GM18507 (cell line): Measurements from ENCODE around the gene HAL.
"Not testable (repeated sequence)": the region's sequence is repeated elsewhere in the genome, so short reads cannot be mapped to it uniquely, and the experiment has no call there.

Source experiments
- DNase-seq: peaks from one replicate; pipeline ENCODE4 v3.0.0; 2011; ENCODE audit warnings: low read depth; ENCODE audit not compliant: insufficient read length; ENCODE audit errors: extremely low spot score
- FAIRE-seq: peaks from 2 replicates; lab custom pipeline; 2011; peaks lifted over from hg19 to GRCh38; lab: Jason Lieb, UNC

HAL gene

DNA sequence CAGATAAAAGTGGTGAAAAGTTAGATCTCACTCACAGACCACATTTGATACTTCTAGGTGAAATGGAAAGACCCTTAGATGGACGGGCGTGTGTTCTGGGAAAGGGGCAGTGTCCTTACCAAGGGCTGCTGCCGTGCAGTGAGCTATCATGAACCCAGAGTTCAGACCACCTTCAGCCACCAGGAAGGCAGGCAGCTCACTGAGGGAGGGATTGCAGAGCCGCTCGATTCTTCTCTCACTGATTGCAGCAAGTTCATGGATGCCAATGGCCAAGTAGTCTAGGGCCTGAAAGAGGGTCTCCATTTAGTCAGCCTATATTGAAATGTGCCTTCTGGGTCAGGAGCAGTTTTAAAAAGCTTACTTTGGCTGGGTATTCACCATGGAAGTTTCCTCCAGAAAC is 15.7 kb downstream of the HAL start:
- no peak for FAIRE-seq
- DNase-seq = no peak

DNA sequence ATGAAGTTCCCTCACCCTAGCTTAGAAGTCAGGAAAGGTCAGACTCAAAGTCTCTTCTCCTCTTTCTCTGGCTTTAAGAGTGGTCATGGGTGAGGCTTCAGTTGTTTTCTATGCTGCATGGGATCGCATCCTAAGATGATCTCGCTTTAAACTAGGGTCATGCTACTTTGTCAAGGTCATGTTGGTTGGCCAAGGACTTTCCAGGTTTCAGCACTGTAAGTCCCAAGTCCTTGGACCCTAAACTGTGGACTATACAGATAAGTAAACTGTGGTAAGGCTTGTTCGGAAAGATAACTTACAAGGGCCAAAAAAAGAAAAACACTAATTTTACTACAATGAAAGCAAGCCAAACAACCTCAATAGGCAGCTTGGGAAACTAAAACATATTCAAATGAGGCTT is 17.4 kb downstream of the HAL start:
- FAIRE-seq (no peak), DNase-seq (no peak)

DNA sequence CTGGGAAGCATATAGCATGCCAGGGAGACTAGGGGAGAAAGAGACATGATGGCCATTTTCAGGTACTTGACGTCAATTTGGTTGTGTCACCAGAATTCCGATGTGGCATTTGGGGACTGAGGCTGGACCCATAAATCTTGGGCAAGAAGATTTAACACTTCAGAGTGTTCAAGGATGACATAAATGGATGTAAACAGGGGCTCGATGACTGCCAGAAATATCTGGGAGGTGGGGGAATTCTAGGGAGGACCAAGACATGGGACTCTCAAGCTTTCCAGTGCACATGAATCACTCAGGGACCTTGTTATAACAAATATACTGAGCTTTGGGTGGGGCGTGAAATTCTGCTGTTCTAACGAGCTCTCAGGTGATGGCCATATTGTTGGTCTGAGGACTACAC is 17.8 kb downstream of the HAL start:
- DNase-seq (no peak), FAIRE-seq (no peak)

DNA sequence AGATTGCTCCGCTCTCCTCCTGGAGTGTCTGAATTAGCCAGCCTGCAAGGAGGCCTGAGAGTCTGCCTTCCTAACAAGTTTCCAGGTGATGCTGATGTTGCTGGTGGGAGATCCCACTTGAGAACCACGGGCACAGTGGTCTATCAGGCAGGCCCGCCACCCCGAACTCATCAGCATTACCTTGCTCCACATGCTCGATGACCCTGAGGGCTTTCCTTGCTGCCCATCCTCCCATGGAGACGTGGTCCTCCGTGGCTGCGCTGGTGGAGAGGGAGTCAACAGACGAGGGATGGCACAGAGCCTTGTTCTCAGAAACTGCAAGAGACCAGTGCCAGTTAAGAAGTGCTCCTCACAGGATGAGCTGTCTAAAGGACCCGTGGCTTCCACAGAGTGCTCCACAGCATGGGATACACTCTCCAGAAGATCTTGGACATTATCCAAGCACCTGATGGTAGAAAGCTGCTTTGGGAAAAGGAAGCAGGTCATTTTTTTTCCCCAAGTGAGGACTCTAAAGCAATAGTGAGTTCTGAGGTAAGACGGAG is 18.3 kb downstream of the HAL start:
- no peak for FAIRE-seq
- DNase-seq = no peak

DNA sequence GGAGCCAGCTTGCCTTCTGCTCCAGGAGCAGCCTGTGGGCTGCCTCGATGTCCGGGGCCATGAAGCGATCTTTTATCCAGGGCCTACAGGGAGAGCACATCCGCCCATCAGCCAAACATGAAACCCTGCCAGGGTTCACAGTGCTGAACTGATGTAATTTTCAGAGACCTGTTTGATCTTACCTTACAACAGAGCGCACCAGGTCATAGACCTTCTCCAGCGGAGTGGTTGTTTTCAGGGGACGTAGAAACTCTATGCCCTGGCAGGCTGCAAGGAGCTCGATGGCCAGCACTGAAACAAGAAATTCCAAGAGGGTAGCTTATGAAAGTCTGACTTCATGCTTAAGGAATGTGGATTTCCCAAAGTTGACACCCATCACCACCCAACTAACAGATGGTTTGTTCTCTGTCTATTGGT is 19.7 kb downstream of the HAL start:
- DNase-seq (no peak), FAIRE-seq (no peak)

DNA sequence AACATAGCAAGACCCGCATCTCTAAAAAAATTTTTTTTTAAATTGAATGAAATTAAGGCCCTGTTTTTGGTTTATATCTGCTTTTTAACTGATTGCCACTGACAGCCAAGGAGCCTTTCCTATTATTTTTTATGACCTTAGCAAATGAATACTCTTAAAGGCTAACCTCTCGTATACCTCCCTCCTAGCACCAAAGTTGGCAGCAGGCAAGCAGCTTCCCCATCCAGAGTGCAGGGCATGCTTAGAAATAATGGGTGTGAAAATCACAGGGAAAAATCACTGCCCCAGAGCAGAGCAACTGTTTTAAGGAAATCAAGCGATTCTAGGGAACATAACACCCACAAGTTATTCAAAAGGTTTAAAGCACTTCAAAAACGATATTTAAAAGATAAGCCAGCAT is 20.7 kb downstream of the HAL start:
- no peak for DNase-seq
- FAIRE-seq = no peak

DNA sequence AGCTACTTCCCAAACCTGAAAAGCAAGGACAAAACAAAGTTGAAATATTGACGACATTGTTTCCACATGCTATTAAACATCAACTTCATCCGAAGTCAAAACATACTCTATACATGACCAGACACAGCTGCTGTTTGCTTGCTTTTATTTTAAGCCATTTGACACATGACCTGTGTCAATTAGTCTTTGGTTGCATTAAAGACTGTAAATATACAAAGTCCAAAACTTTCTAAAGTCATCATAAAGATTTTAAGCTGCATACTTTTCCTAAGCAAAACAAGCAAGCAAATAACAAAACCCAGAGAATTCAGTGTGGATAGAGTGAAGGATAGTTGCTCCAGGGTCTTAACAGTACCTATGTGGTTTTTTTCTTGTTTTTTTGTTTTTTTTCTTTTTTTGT is 21.8 kb downstream of the HAL start:
- no peak for FAIRE-seq

DNA sequence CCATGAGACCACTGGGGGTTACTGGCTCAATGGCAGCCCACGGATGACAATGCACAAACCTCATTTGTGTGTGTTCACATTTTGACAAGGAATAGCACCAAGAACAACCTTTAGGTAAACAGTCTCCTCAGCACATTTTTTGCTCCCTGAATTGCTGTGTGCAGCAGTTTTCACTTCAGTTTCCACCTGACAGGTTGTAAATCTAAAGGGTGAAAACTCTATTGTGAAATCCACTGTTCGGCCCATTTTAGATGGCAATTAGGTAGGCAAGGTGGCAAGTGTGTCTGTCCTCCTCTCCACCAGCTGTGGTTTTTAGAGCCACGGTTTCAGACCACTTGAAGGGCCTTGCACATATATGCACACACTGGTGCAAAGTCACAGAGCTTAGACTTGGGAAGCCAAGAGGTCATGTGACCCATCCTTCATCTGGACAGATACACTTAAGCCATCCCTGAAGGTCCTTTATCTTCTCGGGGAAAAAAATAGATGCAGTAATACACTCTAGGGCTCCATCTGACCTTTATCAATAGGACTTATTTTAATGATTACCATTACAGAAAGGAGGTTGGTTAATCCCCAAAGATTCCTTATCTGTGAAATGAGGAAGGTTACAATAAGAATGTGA is 23.2 kb downstream of the HAL start:
- DNase-seq = no peak
- no peak for FAIRE-seq

More for the DNA sequence above, 21.8 kb downstream of the HAL start:
- DNase-seq = no peak

DNA sequence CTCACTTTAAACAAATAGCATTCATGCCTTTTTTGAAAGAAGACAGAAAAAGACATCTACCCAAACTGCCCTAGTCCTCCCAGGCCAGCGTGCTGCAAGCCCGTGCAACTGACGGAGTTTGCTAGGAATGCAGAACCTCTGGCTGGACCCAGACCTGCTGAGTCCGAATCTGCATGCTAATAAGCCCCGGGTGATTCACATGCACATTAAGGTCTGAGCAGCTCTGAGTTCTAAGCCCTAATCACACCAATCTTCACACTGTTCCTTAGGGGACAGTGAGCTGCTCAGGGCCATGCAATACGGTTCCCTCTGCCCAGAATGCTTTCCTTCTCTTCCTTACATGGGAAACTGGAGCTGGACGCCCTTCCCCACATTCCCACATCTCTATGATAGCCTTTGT is 25.2 kb downstream of the HAL start:
- FAIRE-seq = no peak
- no peak for DNase-seq

DNA sequence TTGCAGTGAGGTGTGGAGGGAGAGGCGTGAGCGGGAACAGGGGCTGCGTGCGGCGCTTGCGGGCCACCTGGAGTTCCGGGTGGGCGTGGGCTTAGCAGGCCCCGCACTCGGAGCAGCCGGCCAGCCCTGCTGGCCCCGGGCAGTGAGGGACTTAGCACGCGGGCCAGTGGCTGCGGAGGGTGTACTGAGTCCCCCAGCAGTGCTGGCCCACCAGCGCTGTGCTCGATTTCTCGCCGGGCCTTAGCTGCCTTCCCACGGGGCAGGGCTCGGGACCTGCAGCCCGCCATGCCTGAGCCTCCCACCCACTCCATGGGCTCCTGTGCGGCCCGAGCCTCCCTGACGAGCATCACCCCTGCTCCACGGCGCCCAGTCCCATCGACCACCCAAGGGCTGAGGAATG is 27.0 kb downstream of the HAL start:
- not testable (repeated sequence) for FAIRE-seq, DNase-seq

DNA sequence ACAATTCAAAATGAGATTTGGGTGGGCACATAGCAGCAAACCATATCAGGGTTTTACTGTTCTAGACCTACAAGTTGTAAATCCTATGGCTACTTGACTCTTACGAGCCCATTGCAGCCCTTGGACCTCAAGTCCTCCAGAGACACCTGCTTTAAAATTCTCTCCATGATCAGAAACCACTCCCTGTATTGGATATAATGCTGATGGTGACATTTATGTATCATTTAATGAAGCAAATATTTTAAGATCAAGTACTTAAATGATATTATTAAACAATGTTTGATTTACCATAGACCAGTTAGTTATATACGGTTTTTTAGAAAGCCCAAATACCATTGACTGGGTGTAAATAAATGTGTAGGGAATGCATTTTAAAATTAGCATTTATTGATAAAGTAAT is 28.8 kb downstream of the HAL start:
- DNase-seq = no peak
- FAIRE-seq = no peak

DNA sequence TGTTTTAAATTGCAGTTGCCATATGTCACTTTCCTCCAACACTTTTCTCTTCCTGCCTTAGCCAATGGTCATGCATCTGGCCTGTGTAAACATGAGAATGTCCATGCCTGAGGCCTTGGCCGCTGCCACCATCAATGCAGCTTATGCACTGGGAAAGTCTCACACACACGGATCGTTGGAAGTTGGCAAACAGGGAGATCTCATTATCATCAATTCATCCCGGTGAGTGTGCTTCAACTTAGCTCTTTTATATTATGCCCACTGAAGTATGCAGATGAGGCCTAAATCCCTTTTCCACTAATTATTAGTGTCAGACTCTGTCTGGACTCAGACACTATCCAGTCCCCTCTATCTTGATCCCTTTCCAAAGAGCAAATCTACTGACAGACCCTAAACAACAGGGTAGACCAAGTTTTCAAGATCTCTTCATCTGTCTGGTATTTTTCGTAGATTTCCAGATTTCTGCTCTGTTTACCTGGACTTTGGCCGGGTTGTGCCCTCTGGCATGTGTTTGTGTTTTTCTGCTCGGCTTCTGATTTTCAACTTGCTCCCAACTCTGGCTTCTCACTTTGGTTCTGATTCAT is 29.8 kb downstream of the HAL start:
- FAIRE-seq (no peak), DNase-seq (no peak)

DNA sequence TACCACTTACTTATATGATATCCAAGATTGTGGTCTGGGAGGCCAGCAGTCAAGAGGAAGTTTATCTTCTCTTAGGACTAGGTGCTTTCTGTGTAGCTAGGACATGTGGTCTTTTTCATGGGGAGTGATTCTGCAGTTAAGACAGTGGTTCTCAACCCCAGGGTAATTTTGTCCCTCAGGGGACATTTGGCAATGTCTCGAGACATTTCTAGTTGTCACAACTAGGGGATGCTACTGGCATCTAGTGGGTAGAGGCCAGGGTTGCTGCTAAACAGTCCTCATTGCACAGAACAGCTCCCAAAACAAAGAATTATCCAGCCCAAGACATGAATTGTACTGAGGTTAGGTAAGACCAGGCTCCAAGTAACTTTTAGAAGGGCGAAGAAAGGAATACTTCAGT is 33.0 kb downstream of the HAL start:
- DNase-seq (no peak), FAIRE-seq (no peak)

DNA sequence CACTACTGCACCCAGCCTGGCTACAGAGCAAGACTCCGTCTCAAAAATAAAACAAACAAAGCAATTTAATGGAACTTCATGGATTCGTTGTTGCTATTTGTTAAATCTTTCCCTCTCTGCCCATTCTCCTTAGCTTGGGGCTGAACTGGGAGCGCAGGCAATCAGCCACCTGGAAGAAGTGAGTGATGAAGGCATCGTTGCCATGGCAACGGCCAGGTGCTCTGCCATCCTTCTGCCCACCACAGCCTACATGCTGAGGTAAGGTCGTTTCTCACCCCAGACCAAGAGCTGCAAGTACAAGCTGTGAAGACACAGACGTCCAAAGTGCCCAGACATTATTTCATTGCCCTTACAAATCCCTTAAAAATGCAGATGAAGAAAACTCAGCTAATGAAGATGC is 33.9 kb downstream of the HAL start:
- FAIRE-seq (no peak), DNase-seq (no peak)

DNA sequence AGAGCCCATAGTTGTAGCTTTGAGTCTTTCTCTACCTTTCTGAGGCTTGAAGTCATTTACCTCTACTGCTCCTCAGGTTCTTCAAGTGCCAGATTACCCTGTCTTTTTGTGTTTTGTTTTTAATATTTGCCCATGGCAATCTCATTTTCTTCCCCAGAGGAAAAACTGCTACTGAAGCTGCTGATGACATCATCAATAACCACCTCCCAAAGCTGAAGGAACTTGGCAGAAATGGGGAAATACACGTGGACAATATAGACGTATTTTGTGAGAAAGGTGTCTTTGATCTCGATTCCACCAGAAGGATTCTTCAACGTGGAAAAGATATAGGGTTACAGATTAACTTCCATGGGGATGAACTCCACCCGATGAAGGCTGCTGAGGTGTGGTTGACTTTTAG is 35.9 kb downstream of the HAL start:
- FAIRE-seq (no peak), DNase-seq (no peak)

DNA sequence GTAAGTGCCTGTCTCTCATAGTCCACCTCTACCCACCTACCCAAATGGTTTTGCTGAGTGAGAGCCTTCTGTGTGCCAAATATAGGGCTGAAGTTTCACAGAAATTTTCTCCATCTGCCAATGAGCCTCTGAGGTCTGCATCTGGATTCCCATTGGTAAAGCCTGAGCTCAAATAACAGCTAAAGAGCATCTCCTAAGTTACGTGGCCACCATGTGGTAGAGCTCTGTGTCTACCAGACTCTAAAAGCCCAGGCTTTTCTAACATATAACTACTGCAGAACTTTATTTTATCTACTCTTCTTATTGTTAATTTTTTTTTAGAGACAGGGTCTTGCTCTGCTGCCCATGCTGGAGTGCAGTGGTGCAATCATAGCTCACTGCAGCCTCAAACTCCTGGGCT is 37.0 kb downstream of the HAL start:
- DNase-seq = no peak

DNA sequence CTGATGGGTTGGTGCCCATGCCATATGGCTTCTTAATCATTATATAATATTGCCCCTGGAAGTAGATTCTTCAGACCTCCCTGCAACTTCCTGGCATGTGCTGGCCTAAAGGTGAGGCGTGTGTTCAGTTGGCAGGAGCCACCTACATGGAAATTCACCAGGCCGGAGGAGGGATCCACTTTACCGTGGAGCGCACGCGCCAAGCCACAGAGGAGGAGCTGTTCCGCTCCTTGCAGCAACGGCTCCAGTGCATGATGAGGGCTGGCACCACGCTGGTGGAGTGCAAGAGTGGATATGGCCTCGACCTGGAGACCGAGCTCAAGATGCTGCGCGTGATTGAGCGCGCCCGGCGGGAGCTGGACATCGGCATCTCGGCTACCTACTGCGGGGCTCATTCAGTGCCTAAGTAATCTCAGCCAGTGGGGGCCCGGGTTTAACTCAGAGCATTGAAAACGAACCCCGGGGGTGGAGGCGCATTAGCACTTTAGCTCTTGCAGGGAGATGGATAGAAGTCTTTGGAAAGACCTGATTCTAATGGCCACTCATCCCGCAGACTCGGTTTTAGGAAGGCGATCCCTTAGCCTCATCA is 39.5 kb downstream of the HAL start:
- FAIRE-seq (no peak), DNase-seq (no peak)

More for the DNA sequence above, 37.0 kb downstream of the HAL start:
- FAIRE-seq = no peak

DNA sequence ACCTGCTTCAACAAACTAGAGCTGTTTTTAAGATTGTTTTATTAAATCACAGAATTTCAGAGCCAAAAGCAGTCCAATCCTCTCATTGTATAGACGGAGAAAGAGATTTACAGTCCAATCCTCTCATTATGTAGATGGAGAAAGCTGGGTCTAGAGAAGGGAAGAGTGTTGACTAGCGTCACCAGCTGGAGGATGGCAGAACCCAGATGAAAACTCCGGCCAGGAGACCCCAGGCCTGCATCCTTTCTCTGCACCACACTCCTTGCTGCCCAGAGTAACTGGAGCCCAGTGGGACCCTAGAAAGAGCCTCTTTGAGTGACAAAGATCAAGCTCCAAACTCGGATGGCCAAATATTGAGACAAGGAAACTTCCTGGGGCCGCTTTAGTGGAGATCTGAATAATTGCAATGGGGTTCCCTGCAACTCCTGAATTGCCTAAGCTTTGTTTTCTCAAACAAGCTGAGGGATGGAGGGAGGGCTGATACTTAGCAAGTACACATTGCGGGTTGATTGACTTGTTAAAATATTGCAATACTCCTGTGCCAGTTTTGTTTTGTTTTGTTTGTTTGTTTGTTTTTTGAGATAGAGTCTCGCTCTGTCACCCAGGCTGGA is 40.5 kb downstream of the HAL start:
- FAIRE-seq = no peak

DNA sequence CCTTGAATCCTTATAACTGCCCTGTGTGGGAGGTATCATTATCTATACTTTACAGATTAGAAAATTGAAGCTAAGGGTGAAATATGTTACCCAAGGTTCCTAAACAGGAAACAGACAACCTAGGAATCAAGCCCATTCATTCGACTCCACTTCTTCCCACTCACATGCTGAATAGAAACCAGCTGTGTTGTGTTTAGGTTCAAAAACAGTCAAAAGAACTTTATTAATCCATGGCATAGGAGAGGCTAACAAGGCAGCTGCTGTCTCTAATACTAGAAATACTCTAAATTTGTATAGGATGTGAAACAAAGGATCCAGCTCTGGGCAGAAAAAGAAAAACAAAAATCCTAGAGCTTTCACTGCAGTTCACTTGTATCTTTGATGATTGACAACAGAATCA is 43.1 kb downstream of the HAL start:
- FAIRE-seq = no peak

More for the DNA sequence above, 40.5 kb downstream of the HAL start:
- no peak for DNase-seq

DNA sequence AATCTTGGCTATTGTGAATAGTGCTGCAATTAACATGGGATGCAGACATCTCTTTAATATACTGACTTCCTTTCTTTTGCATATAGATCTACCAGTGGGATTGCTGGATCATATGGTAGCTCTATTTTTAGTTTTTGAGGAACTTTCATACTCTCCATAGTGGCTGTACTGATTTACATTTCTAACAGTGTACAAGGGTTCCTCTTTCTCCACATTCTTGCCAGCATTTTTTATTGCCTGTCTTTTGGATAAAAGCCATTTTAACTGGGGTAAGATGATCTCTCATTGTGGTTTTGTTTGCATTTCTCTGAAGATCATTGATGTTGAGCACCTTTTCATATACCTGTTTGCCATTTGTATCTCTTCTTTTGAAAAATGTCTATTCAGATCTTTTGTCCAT is 44.6 kb downstream of the HAL start:
- FAIRE-seq (no peak), DNase-seq (no peak)

More for the DNA sequence above, 43.1 kb downstream of the HAL start:
- DNase-seq = no peak
